GM13976 (cell line): ENCODE data around the gene KRT83.

Source experiments
- DNase-seq: peaks from one replicate; pipeline ENCODE4 v3.0.0; 2012; ENCODE audit warnings: low spot score
- CTCF ChIP-seq: IDR thresholded peaks from 2 replicates; pipeline ENCODE4 v1.5.1; 2012; ENCODE audit warnings: borderline replicate concordance, mild to moderate bottlenecking; ENCODE audit not compliant: insufficient read depth; ENCODE audit errors: extremely low read depth, missing control alignments, control extremely low read depth
- in situ Hi-C: fragments of 300-500 bp; cut with MboI; formaldehyde crosslinking; loops from one replicate; pipeline ENCODE4 v1.12.0; 2022; ENCODE audit warnings: low sequenced_read_pairs, mixed read lengths, inconsistent platforms; ENCODE audit not compliant: unreplicated experiment

The KRT83 gene

GRCh38 chr12:52323416-52324152 is 2.4 kb upstream of the KRT83 start:
- in situ Hi-C loops = no loop called here

DNA sequence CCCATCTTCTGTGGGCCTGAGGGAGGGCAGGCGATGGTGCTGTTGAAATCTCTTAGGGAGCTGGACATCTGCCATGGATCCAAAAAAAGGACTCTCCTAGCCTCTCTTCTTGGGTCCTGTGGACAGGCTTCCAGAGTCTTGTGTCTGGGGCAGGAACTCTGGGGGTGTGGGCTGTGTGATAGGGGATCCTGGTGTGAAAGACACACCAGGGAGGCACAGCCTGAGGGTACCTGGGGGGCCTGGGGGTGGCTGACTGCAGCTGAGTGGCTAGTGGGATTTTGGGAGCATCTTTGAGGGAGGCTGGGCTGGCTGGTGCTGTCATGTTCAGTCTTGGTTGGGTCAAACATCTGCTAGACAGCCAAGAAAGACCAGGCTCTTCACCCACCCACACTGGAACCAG is 1.8 kb upstream of the KRT83 start:
- no peak for TF ChIP-seq CTCF
- in situ Hi-C loops = no loop called here
- no peak for DNase-seq

More at GRCh38 chr12:52323416-52324152, 2.4 kb upstream of the KRT83 start:
- TF ChIP-seq CTCF = no peak
- DNase-seq = no peak

DNA sequence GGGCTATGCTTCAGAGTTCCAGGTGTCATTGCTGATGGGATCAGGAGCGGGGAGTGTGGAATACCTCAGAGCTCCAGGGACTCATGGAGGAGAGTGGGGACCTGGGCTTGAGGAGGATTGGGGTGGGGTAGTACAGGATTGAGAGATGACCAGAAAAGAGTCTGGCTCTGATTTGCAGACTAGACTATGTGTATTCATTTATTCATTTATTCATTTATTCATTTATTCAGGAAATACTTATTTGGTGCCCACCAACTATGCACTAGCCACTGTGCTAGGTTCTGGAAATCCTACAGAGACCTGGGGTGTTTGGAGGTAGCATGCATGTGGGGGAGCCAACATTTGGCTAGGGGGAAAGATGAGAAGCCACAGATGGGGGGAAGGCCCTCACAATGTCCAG is 871 bp upstream of the KRT83 start:
- DNase-seq = no peak
- TF ChIP-seq CTCF = no peak
- in situ Hi-C loops = no loop called here

GRCh38 chr12:52321418-52321817 is 220 bp upstream of the KRT83 start:
- no peak for DNase-seq
- in situ Hi-C loops = no loop called here
- TF ChIP-seq CTCF = no peak

DNA sequence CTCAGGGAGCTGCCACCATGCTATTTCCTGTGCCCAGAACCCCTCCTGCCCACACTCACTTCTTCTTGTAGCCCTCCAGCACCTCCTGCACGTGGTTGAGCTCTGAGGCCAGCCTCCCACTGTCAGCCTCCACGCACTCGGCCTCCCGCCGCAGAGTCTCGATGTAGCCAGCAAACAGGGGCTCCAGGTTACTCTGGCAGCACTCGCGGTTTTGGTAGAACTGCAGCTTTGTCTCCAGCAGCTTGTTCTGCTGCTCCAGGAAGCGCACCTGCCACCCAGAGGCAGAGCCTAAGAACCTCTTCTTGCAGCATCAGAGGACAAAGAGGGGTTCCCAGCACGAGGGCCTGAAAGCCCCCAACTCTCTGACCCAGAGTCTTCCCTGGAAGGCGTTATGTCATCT is 2.1 kb downstream of the KRT83 start:
- DNase-seq = no peak
- no peak for TF ChIP-seq CTCF
- in situ Hi-C loops = no loop called here

- DNase-seq = no peak
- TF ChIP-seq CTCF = no peak
- in situ Hi-C loops = no loop called here
These were observed 2.8 kb downstream of the KRT83 start for GRCh38 chr12:52318241-52318990.
